ENCODE measurements around the gene RAB21. TPM values are rescaled to one million over a fixed set of nuclear protein-coding genes. Genes with fewer than 3 reads are reported as not detected.

The RAB21 gene
- total and polyA plus RNA-seq, 2 of the 4 experiments (the other 2 are of a cell fraction) = 13.8 to 15.0 TPM

DNA sequence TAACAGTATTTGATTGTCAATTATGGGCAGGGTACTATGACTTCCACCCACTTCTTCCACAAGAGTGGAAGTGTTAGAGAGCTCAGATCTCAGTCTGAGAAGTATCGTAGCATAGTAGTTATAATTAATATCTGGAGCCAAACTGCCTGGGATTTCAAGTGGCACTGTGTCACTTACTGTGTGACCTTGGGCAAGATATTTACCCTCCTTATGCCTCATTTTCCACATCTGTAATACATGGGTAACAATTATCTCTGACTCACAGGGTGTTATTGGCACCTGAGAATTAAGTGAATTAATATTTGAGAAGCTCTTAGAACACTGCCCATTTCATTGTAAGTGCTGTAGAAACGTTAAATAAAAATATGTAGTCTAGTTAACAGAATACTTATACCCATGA, 11.5 kb downstream of the RAB21 start:
- no peak overlapping the region for H3K27ac ChIP-seq (ENCODE audit: insufficient read depth, low read length)
- H4K91ac ChIP-seq (ENCODE audit: insufficient read depth, low read depth, low read length) = no peak overlapping the region
- no peak overlapping the region for H2BK5ac ChIP-seq (ENCODE audit: low read depth, low read length, poor library complexity, severe bottlenecking)
- no peak overlapping the region for H3K56ac ChIP-seq (ENCODE audit: extremely low read depth, insufficient read depth, low read length)
- no peak overlapping the region for H2BK20ac ChIP-seq (ENCODE audit: low read depth, low read length)
- dilution Hi-C loops (cut with HindIII; ENCODE audit: low sequenced_read_pairs, unreplicated experiment) = no loop called here
- ATAC-seq (ENCODE audit: low read depth) = no peak
- H3K23ac ChIP-seq (ENCODE audit: low read depth, low read length) = no peak overlapping the region
- no peaks in the 10 kb centered on the region for H3K27me3 ChIP-seq (ENCODE audit: control insufficient read depth, insufficient read depth, low read length)
- H2AK5ac ChIP-seq (ENCODE audit: low read depth, low read length) = no peak overlapping the region
- H2AFZ ChIP-seq (replicated peaks; ENCODE audit: low read length, poor library complexity) = no peak overlapping the region
- no peak overlapping the region for H4K5ac ChIP-seq (ENCODE audit: low read depth, low read length)
- no CpG with 5 or more reads among the region's 2 CpGs for WGBS, 2 experiments (ENCODE audit: extremely low coverage in 2 of 2, insufficient read length in 1 of 2)
- ChIA-PET CTCF (no interaction called here), POLR2A (ENCODE audit: unreplicated experiment) (no interaction called here)
- no peak overlapping the region for H2BK15ac ChIP-seq (ENCODE audit: low read depth, low read length)
- H3K9me3 ChIP-seq (ENCODE audit: control insufficient read depth, insufficient read depth, low read length) = peaks cover 2% of the 10 kb centered on the region; the same call in 1 of the 2 replicates
- BruUV-seq (replicated peaks) = no TSS peak
- no peak overlapping the region for H3K14ac ChIP-seq (replicated peaks; ENCODE audit: low read depth, low read length)
- 0 out of 2 replicates have a peak, but pooled peaks cover 2% of the 10 kb centered on the region for H3K9me1 ChIP-seq (ENCODE audit: insufficient read depth, low read length)
- H2BK120ac ChIP-seq (ENCODE audit: low read depth, low read length) = no peak overlapping the region
- no peak overlapping the region for H2AK9ac ChIP-seq (replicated peaks; ENCODE audit: low read depth, low read length, poor library complexity)
- peaks cover 35% of the 10 kb centered on the region; the same call in 1 of the 2 replicates for H4K20me1 ChIP-seq (ENCODE audit: insufficient read depth, low read length)
- H3K4me3 ChIP-seq (ENCODE audit: insufficient read depth, low read depth, low read length) = no peak overlapping the region
- peaks cover 1% of the 10 kb centered on the region; the same call in 1 of the 2 replicates for H3K36me3 ChIP-seq (ENCODE audit: control insufficient read depth, insufficient read depth, low read length)
- in situ Hi-C loops (cut with MboI; ENCODE audit: low sequenced_read_pairs) = no loop called here
- no peaks in the 10 kb centered on the region for H3K4me1 ChIP-seq (ENCODE audit: control insufficient read depth, insufficient read depth, low read length)
- H3K9ac ChIP-seq (ENCODE audit: low read depth, low read length) = no peak overlapping the region
- DNase-seq = no peak
- H3K79me1 ChIP-seq (ENCODE audit: low read depth in 1 of 2, low read length in 2 of 2) = peaks cover 16 to 33% of the 10 kb centered on the region in 2 experiments
- H3K4me2 ChIP-seq (ENCODE audit: low read depth, low read length) = no peak overlapping the region
- no peak overlapping the region for H4K8ac ChIP-seq (ENCODE audit: low read depth in 2 of 2, low read length in 2 of 2)
- H3K18ac ChIP-seq (ENCODE audit: low read depth, low read length) = no peak overlapping the region
- TF ChIP-seq RAD21 (IDR thresholded peaks at IDR 0.05; ENCODE audit: low read length) (no peak), CEBPB (IDR thresholded peaks at IDR 0.05; ENCODE audit: low read depth, low read length) (no peak), MXI1 (IDR thresholded peaks at IDR 0.05; ENCODE audit: borderline replicate concordance, low read depth, low read length) (no peak), ELK1 (IDR thresholded peaks at IDR 0.05; ENCODE audit: borderline replicate concordance, low read depth, low read length) (no peak), SMC3 (IDR thresholded peaks at IDR 0.05; ENCODE audit: low read depth, low read length) (no peak), RCOR1 (IDR thresholded peaks at IDR 0.05; ENCODE audit: insufficient replicate concordance, low read length) (no peak), USF2 (IDR thresholded peaks at IDR 0.05; ENCODE audit: low read depth, low read length) (no peak), CHD1 (IDR thresholded peaks at IDR 0.05; ENCODE audit: low read depth, low read length) (no peak), MAFK (IDR thresholded peaks at IDR 0.05; ENCODE audit: low read depth, low read length) (no peak)
- no peak overlapping the region for H3K4ac ChIP-seq (ENCODE audit: low read depth, low read length)
- intact Hi-C loops (cut with micrococcal nuclease) = no loop called here

Data from IMR-90 (cell line).